H4 (cell line): Measurements from ENCODE around the gene ZNF648. TPM values are rescaled to one million over a fixed set of nuclear protein-coding genes. Genes with fewer than 3 reads are reported as not detected.
"Not testable (repeated sequence)": the region's sequence is repeated elsewhere in the genome, so short reads cannot be mapped to it uniquely, and the experiment has no call there.

Experiments
- DNase-seq: peaks from one replicate; pipeline ENCODE4 v3.0.0-alpha.2; 2015; ENCODE audit warnings: low spot score
- total RNA-seq: library from RNA; depleted of rRNA; stranded (reverse); fragments of >200 nt; shearing (Covaris generic); gene quantifications from 2 replicates; pipeline ENCODE4 v1.2.3, GENCODE V29; 2014; rRNA removed

ZNF648 gene, protein sequence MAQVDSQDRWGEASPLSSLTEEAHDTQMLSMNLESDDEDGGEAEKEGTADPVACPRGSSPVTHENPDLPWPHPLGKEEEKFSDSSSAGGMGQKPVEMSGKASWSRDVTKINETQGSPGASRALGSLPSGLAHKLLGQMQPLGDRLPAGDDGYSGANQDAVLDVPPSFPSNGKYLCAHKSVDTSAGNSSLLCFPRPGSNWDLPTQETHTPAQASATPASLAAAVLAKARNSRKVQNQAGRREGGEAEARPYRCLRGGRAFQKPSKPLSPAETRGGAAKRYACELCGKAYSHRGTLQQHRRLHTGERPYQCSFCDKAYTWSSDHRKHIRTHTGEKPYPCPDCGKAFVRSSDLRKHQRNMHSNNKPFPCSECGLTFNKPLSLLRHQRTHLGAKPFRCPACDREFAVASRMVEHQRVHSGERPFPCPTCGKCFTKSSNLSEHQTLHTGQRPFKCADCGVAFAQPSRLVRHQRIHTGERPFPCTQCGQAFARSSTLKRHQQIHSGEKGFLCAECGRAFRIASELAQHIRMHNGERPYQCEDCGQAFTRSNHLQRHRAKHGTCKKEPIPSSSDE
- 0.06 TPM in 1 of 2 replicates, not detected in the other for total RNA-seq

DNA sequence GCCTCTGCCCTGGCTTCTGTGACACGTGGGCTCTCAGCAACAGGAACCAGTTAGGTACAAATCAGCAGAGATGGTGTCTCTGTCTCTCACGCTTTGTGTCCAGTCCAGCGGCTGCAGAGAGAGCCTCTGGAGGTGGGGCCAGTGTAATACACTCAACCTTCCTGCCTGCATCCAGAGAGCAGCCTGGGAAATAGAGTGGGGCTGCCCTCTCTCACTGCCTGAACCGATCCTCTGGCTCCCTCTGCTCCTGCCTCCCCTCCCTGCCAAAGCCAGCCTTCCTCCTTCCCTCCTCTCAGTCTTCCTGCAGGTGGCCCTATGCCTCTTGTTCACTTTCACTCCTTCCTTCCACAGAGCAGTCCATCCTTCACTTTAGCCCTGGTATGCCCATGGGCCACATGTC, at the start of gene ZNF648:
TSS of gene ZNF648 (minus strand) at position 119 of the 400 bp plus-strand sequence. CDS start 3,702 bp downstream, outside the sequence.
- DNase-seq, result no peak

DNA sequence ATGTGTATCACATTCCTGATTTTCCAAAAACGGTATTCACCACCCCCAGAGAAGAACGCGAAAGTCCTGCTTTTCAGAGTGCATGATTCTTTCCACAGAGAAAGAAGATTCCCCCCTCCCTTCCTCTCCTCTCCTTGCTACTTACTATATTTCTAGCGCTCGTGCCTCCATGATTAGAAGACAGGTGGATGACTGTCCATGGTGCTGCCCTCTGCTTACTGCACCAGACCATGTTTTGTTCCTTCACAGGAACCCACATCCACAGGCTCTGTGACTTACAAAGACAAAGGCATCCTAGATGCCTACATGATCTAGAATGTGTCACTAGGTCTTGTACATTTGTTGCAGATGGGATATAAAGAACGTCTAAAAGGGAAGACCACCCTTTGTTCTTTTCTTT, 49.1 kb upstream of the ZNF648 start:
- no peak for DNase-seq

DNA sequence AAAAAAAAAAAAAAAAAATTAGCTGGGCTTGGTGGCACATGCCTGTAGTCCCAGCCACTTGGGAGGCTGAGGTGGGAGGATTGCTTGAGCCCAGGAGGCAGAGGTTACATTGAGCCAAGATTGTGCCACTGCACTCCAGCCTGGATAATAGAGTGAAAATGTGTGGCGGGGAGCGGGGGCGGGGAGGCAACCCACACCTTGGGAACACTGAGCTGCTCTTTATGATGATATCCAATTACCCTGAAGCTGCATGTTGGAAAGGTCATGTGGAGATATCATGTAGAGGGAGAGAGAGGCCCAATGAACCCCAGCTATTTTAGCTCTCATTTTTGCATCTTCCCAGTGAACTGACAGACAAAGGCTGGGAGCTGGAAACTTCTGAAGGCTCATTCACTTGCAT, 48.3 kb upstream of the ZNF648 start:
- DNase-seq, result no peak

DNA sequence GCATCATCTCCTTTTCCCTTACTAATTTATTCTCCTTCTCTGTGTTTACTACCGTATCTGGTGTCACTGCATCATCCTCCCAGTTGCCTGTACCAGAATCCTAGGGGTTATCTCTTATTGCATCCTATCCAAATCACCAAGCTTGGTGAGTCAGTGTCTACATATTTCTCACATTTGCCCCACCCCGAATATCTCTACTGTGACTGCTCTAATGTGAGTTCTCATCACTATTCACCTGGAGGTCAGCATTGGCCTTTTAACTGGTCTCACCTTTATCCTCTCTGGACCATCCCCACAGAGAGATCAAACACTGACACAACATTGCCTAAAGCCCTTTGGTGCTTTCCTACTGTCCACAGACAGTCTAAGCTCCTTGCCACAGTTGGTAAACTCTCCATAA, 45.7 kb upstream of the ZNF648 start:
- DNase-seq, result no peak

DNA sequence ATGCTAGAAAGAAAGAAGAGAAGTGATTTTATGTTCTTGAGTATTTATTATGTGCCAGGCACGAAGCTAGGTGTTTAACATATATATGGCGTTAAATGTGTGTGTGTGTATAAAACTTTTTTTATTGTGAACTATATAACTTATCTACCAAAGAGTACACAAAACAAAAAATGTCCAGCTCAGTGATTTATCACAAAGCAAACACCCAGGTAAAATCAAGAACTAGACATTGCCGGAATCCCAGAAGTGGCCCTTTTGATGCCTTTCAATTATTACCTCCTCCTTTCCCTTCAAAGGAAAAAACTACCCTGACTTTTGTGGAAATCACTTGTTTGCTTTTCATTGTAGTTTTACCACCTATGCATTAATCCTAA, 40.5 kb upstream of the ZNF648 start:
- DNase-seq, result no peak

DNA sequence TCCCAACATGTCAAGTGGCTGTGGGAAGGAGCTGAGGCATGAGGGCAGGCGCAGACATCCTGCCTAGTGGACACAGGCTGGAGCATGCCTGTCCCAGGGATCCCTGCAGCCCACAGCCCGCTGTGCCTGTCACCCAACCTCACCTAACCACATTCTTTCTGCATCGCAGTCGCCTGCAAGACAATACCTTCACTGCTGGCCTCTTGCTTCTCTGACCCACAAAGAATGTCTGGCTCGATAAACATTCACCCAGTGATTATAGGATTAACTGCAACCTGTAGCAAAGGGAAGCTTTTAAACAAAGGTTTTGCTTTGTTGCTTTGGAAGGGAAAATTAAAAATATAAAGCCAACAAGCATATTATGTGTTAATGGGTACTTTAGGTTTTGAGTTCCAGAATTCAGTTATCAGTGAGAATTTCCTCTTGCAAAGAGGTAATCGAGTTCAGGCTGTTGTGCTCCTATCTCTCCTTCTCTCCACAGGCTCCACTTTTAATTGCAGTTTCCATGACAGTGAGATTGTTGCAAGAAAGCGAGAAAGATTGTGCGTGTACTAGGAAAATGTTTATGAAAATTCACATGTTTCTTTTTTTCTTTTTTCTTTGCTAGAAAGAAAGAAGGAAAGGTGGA, 40.0 kb upstream of the ZNF648 start:
- DNase-seq, result peak; percentile 31

DNA sequence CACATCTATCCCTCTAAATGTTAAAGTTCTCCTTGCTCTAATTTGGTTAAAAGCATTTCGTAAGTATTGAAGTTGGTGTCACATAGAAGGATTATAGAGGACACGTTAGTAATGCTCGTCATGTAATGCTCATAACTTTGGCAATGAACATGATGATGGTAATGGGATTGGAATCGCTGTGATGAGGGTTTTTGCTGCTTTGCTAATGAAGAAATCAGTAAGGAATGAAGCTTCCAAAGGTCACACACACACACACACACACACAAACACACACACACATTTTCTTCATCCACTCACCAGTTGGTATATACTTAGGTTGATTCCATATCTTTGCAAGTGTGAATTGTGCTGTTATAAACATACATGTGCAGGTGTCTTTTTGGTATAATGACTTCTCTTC, 36.8 kb upstream of the ZNF648 start:
- no peak for DNase-seq

DNA sequence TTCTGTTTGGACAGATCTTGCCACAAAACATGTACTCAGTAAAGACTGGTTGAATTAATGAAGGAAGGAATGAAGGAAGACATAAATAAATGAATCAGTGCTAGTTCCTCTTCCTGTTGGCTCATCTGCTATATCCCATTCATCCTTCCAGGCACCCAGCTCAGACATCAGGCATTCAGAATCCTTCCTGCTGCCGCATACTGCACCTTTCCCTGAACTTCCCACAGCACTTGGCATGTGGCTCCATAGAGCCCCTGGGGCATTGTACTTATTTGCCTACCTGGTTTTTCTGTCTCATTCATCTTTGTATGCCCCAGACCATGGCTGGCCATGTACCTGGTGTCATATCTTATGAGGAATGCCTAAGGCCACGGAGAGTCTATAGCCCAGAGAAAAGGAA, 34.4 kb upstream of the ZNF648 start:
- DNase-seq, result no peak

DNA sequence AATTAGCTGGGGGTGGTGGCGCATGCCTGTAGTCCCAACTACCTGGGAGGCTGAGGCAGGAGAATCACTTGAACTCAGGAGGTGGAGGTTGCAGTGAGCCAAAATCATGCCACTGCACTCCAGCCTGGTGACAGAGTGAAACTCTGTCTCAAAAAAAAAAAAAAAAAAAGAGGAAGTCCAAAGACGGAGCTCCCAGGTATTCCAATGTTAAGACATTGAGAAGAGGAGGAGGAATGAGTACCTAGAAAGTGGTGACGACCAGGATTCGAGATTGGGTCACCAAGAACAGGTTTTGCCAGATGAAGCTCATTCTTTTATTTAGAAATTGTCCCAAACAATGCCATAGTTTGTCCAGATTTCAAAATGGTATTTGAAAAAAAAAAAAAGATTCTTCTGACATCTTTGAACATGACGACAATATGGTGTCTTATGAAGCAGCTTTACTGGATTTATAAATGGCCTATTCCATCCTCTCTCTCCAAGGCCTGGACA, 33.0 kb upstream of the ZNF648 start:
- not testable (repeated sequence) for DNase-seq

DNA sequence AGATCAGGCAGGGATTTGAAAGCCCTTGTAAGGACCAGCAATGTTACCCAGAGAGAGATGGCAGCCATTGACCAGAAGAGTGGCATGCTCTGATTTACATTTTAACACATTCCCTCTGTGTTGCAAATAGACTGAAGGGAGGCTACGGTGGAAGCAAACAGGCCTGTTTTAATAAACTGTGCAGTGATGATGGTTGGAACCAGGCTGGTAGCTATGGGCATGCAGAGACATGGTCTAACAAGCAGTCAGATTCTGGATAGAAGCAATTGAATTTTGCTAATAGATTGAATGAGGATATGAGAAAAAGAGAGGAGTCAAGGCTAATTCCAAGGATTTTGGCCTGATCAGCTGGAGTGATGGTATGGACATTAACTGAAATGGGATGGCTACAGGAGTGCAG, 32.3 kb upstream of the ZNF648 start:
- DNase-seq, result no peak

DNA sequence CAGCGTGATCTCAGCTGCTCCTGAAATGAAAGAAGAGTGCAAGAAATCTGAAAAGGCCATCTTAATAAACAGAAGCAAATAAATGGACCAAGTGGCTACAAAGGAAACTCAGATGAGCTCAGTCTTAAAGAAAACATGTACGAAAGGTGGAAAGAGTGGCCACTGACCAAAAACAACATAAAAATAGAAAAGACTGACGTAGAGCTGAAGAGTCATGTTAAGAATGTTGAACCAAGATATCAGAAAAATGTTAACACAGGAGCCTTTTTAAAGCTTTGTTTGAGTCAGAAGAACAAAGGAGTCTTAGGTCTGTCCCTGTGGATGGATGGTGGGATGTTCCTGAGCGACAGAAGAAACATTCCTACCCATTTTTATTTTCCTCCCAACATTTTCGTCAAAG, 30.8 kb upstream of the ZNF648 start:
- no peak for DNase-seq

DNA sequence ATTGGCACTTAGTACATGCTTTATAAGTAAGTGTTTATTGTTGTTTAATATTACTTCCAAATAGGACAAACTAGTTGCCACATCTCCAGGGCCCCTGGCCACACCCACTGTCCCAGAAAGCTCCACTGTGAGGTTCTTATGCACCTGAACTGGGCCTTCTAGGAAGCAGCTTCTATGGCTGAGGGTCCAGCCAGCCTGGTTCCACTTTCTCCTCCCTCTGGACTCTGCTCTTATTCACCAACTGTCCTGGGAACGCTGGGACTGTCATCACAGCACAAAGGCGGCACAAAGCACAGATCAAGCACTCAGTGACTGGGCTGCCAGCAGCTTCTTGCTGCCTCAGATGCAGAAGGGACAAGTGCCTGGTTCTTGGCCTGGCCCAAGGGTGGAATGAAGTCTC, 29.6 kb upstream of the ZNF648 start:
- DNase-seq, result no peak

DNA sequence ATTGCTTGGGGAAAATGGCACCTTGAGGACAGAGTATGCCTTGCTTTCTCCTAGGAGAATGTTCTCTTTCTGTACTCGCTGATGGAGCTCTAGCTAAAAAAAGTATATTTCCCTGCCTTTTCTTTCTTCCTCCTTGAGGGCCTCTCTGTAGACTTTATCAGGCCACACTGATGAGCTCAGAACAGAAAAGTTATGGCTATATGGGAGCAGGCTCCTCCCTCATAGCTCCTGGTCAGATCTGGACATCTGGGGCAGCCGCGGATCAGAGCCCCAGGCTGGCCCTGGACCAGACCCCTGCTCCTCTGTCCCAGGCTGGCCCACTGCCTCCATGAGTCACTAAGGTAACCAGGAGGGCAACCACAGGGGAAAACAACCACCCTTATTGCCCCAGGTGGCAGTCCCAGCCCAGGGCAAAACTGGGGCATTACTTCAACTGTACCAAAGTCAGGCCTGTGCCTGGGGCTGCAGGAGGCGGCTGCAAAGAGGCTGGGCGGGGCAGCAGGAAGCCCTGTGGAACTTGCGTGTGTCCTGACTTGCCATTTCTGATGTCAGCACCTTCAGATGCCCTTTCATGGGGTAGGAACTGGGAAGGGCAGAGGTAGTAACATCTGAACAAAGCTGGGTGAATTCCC, 26.3 kb upstream of the ZNF648 start:
- no peak for DNase-seq

DNA sequence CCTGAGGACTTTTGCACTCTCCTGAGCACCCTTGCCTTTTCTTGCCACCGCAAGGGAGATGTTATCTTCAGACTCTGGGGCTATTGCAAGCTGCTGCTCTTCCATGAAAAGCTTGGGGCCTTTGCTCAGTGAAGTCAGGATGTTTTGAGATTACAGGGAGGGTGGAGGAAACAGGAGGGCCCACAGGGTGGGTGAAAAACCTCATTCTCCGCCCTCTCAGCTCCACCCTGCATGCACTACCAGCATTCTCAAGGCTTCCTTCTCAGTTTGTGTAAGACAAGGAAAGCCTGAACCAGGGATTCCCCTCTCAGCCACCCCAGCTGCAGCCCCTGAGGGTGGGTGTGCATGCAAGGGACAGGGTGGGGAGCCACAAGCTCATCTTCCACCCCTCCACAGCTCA, 25.8 kb upstream of the ZNF648 start:
- no peak for DNase-seq

DNA sequence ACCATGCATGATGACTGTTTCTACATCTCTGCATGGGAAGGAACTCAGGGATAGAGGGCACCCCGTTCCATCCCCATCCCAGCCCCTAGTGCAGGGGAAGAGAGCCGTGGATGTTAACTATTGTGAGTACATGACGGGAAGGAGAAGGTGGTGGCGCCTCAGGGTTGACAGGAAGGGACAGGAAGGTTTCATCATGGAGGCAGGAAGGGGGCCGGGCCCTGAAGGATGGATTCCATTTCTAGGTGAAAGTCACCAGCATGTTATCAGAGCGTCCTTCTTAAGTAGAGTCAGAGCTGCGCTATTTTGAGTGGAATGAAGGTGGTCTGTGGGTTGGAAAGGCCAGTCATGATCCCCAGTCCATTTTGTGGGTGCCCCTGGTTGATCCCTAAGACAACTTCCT, 25.1 kb upstream of the ZNF648 start:
- DNase-seq, result no peak

DNA sequence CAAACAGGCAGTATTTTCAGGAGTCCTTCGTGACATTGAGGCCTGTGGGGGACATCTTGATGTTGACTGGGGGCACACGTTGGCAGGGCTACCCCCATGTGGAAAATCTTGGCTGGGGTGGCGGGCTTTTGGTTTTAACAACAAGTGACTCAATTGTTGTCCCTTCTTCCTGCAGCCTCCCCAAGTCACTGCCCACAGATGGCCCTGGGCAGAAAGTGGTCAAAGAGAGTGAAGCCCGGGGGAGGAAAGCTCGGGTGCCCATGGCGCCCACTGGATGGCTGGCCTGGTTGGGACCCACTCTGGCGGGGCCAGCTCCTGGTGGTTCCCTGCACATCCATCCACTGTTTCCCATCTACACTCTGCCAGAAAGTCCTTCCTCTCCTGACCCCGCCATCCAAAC, 24.6 kb upstream of the ZNF648 start:
- no peak for DNase-seq

DNA sequence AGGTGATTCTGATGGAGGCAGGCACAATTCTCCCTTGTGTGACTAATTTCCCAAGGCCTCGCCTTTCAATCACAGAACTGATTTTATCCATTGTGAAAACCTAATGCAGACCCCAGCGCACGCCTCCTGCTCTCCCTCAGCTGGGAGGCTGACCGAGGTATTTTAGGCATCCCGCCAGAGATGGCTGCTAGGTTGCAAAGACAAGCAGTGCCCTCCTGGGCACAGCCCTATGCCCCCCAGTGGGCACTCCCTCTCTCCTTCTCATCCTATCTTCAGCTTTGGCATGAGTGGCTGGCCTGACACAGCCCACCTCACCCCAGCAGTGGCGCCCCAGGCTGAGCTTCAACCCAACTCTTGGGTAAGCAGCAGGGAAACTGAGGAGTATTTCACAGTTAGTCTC, 24.2 kb upstream of the ZNF648 start:
- DNase-seq, result no peak

DNA sequence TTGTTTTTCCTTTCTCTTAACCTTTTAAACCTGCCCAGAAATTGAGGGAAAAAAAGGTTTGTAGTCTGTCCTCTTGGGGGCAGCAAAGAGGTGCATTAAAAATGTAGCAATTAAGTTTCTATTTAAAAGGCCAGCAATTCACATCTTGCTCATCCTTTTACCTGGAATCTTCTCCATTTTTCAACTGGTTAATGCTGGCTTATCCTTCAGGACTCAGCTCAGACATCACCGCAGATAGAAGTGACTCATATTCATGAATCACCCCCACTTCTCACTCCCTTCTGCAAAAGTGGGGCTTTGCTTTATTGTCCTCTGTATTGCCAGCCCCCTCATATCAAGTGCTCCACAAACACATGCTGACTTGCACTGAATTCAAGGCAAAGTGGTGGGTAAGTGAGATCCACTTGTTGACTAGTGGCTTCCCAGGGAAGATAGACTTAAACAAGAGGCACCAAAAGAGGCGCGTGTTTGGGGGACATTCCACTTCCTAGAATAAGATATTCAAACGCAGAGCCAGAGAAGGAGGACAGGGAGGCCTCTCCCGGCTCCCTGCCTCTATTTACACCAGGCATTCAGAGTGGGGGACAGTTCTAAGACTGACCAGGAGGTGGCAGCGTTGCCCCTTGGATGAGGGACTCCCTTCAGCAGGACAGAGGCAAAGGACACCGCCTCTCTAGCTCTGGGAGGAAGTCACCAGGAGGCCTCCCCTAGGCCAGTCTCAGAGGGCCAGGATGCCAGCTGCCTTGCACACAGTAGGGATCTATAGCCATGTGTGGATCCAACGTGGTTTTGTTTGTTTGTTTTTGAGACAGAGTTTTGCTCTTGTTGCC, 23.2 kb upstream of the ZNF648 start:
- DNase-seq, result peak; percentile 78

DNA sequence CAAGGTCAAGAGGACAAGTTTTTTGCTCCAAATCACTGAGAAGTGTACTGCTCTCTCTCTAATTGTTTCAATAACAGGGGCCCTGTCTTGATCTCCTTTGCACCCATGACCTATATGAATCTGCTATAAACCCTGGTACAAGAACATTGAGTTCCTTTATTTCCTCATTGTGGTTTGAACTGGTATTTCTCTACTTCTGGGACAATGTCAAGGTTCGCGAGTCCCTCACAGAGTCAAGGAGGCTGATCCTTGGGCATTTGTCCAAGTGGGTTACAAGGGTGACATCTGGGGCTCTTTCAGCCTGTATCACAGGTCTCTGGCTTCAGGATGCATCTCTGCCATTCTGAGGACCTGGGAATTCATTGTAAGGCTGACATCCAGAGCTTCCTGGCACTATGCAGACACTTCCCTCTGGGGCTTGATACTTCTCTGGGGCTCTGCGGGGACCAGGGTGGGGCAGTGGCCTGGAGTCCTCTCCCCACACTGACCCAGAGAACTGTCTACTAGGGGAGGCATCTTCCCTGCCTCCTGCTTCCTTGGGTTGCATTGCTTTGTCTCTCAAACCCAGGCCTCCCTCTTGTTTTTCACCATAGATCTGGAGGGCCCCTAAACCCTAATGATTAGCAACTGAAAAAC, 22.5 kb upstream of the ZNF648 start:
- DNase-seq, result no peak

DNA sequence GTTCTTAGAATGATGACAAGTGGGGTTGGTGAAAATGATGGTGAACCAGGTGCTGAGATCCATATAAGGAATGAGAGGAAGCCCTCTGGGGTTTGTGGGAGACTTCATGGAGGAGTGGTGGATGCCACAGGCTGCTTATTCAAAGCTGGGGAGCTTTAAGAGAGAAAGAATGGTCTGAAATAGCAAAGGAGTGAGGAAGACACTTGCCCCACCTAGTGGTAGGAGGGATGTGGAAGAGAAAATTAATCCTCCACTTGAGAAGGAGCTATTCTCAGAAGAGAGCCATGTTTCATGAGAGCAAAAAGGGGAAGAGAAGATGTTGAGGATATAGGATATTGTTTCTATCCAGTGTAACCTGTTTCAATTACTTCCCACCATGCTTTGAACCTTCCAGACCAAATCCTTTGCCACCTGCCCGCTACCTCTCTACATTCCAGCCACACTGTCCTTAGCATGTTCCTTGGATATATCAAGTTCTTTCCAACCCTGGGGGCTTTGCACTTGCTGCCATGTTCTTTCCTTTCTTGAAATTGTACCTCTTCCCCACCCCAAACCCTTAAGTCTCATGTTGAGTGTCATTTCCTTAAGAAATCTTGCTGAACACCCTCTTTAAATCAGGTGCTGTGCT, 19.6 kb upstream of the ZNF648 start:
- DNase-seq, result peak; percentile 44

DNA sequence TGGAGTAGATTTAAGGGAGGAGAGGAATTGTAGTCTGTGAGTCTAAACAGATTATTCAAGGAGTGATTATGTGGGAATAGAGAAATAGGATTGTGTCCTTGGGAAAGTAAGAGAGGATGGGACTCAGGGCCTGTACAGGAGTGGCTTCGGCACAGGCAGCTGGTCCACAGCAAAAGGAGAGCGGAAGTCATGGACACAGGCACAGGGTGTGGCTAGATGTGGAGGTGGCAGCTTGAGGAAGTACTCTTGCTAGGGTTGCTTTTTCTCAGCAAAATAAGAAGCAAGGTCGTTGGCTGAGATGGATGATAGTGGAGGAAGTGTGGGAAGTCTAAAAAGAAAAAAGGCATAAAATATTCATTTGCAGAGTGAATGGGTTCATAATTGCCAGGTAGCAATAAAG, 18.5 kb upstream of the ZNF648 start:
- DNase-seq, result no peak
